Measurements from ENCODE around the gene RNF111.
"Not testable (repeated sequence)": the region's sequence is repeated elsewhere in the genome, so short reads cannot be mapped to it uniquely, and the experiment has no call there.

Gene RNF111

GRCh38 chr15:58999694-59000093, 12.2 kb downstream of the RNF111 start:
- no peak for DNase-seq (ENCODE audit: low read depth in 2 of 3, low spot score in 2 of 3)

- not testable (repeated sequence) for DNase-seq (ENCODE audit: low read depth in 2 of 3, low spot score in 2 of 3)
These were observed 12.8 kb downstream of the RNF111 start for GRCh38 chr15:59000251-59000650.

GRCh38 chr15:59001946-59002345, 14.5 kb downstream of the RNF111 start:
- DNase-seq (ENCODE audit: low read depth in 2 of 3, low spot score in 2 of 3), result no peak

GRCh38 chr15:59002418-59002859, 15.0 kb downstream of the RNF111 start:
- DNase-seq (ENCODE audit: low read depth in 2 of 3, low spot score in 2 of 3), result no peak

- no peak for DNase-seq (ENCODE audit: low read depth in 2 of 3, low spot score in 2 of 3)
These were observed 18.1 kb downstream of the RNF111 start for GRCh38 chr15:59005579-59005978.

- DNase-seq (ENCODE audit: low read depth in 2 of 3, low spot score in 2 of 3), result no peak
These were observed 20.6 kb downstream of the RNF111 start for GRCh38 chr15:59008086-59008485.

- DNase-seq (ENCODE audit: low read depth in 2 of 3, low spot score in 2 of 3), result no peak
These were observed 23.9 kb downstream of the RNF111 start for GRCh38 chr15:59011262-59011952.

GRCh38 chr15:59013246-59013873, 25.9 kb downstream of the RNF111 start:
- DNase-seq (ENCODE audit: low read depth in 2 of 3, low spot score in 2 of 3), result no peak

GRCh38 chr15:59014068-59014467, 26.6 kb downstream of the RNF111 start:
- DNase-seq (ENCODE audit: low read depth in 2 of 3, low spot score in 2 of 3), result no peak

- DNase-seq (ENCODE audit: low read depth in 2 of 3, low spot score in 2 of 3), result no peak
These were observed 30.0 kb downstream of the RNF111 start for GRCh38 chr15:59017449-59017848.

- no peak for DNase-seq (ENCODE audit: low read depth in 2 of 3, low spot score in 2 of 3)
These were observed 31.4 kb downstream of the RNF111 start for GRCh38 chr15:59018833-59019232.

- no peak for DNase-seq (ENCODE audit: low read depth in 2 of 3, low spot score in 2 of 3)
These were observed 32.9 kb downstream of the RNF111 start for GRCh38 chr15:59020322-59020721.

GRCh38 chr15:59022188-59022587, 34.7 kb downstream of the RNF111 start:
- DNase-seq (ENCODE audit: low read depth in 2 of 3, low spot score in 2 of 3), result no peak

GRCh38 chr15:59026207-59026606, 38.7 kb downstream of the RNF111 start:
- DNase-seq (ENCODE audit: low read depth in 2 of 3, low spot score in 2 of 3), result no peak

- DNase-seq (ENCODE audit: low read depth in 2 of 3, low spot score in 2 of 3), result no peak
These were observed 41.0 kb downstream of the RNF111 start for GRCh38 chr15:59028387-59028955.

- DNase-seq (ENCODE audit: low read depth in 2 of 3, low spot score in 2 of 3), result no peak
These were observed 42.1 kb downstream of the RNF111 start for GRCh38 chr15:59029554-59029953.

- DNase-seq (ENCODE audit: low read depth in 2 of 3, low spot score in 2 of 3), result no peak
These were observed 47.7 kb downstream of the RNF111 start for GRCh38 chr15:59035201-59035600.

GRCh38 chr15:59039225-59039624, 51.8 kb downstream of the RNF111 start:
- DNase-seq (ENCODE audit: low read depth in 2 of 3, low spot score in 2 of 3), result no peak

- DNase-seq (ENCODE audit: low read depth in 2 of 3, low spot score in 2 of 3), result no peak
These were observed 54.6 kb downstream of the RNF111 start for GRCh38 chr15:59042041-59042440.

GRCh38 chr15:59048897-59049296, 61.4 kb downstream of the RNF111 start:
- DNase-seq (ENCODE audit: low read depth in 2 of 3, low spot score in 2 of 3), result no peak

GRCh38 chr15:59051873-59052861, 64.7 kb downstream of the RNF111 start:
- DNase-seq (ENCODE audit: low read depth in 2 of 3, low spot score in 2 of 3), result no peak
